H9 (cell line): ENCODE results near the gene PRDM2. TPM values are rescaled to one million over a fixed set of nuclear protein-coding genes. Genes with fewer than 3 reads are reported as not detected.

Source experiments
- DNase-seq: peaks from one replicate; pipeline ENCODE4 v3.0.0-alpha.2; 2017
- H2AFZ ChIP-seq: one replicate; pipeline ENCODE4 v1.6.1; 2013; ENCODE audit warnings: mild to moderate bottlenecking, low read length, control low read depth, moderate library complexity
- H2AK5ac ChIP-seq: 2 replicates; pipeline ENCODE4 v1.6.1; 2013; ENCODE audit warnings: low read length, control low read depth, mixed read lengths; ENCODE audit not compliant: insufficient read length
- H2BK120ac ChIP-seq: one replicate; pipeline ENCODE4 v1.6.1; 2013; ENCODE audit warnings: low read depth, mild to moderate bottlenecking, low read length, control low read depth, inconsistent platforms; ENCODE audit not compliant: poor library complexity, severe bottlenecking
- H2BK12ac ChIP-seq: 2 replicates; pipeline ENCODE4 v1.6.1; 2013; ENCODE audit warnings: low read length, control low read depth, mixed read lengths, low read depth; ENCODE audit not compliant: insufficient read length
- H2BK15ac ChIP-seq: 2 replicates; pipeline ENCODE4 v1.6.1; 2013; ENCODE audit warnings: low read depth, low read length, control low read depth
- H2BK20ac ChIP-seq: one replicate; pipeline ENCODE4 v1.6.1; 2013; ENCODE audit warnings: low read depth, mild to moderate bottlenecking, low read length, control low read depth, inconsistent platforms; ENCODE audit not compliant: poor library complexity, severe bottlenecking
- H2BK5ac ChIP-seq: 2 replicates; pipeline ENCODE4 v1.6.1; 2013; ENCODE audit warnings: low read length, control low read depth, mixed read lengths; ENCODE audit not compliant: insufficient read length
- H3K14ac ChIP-seq: 2 replicates; pipeline ENCODE4 v1.6.1; 2013; ENCODE audit warnings: low read length, control low read depth; ENCODE audit not compliant: insufficient read depth
- H3K18ac ChIP-seq: 2 replicates; pipeline ENCODE4 v1.6.1; 2013; ENCODE audit warnings: low read depth, mild to moderate bottlenecking, mixed read lengths, low read length, control low read depth; ENCODE audit not compliant: insufficient read length
- H3K23ac ChIP-seq: 2 replicates; pipeline ENCODE4 v1.6.1; 2013; ENCODE audit warnings: low read length, control low read depth, mixed read lengths, low read depth; ENCODE audit not compliant: insufficient read length
- H3K23me2 ChIP-seq: 2 replicates; pipeline ENCODE4 v1.6.1; 2013; ENCODE audit warnings: low read depth, mild to moderate bottlenecking, mixed read lengths, low read length, control low read depth; ENCODE audit not compliant: insufficient read length, poor library complexity, severe bottlenecking
- H3K27ac ChIP-seq: 2 replicates; pipeline ENCODE4 v1.5.1; 2013; ENCODE audit warnings: low read length, control low read depth, mixed read lengths, low read depth; ENCODE audit not compliant: insufficient read length
- H3K27me3 ChIP-seq: 2 replicates; pipeline ENCODE4 v1.6.1; 2013; ENCODE audit warnings: low read length, control low read depth, inconsistent platforms; ENCODE audit not compliant: insufficient read depth
- H3K4ac ChIP-seq: 2 replicates; pipeline ENCODE4 v1.6.1; 2013; ENCODE audit warnings: low read depth, mild to moderate bottlenecking, control low read depth, inconsistent platforms, low read length, moderate library complexity
- H3K4me1 ChIP-seq: 2 replicates; pipeline ENCODE4 v1.6.1; 2013; ENCODE audit warnings: low read length, control low read depth, inconsistent platforms; ENCODE audit not compliant: insufficient read depth
- H3K4me2 ChIP-seq: 2 replicates; pipeline ENCODE4 v1.6.1; 2013; ENCODE audit warnings: low read length, control low read depth, mixed read lengths; ENCODE audit not compliant: insufficient read length, insufficient read depth
- H3K56ac ChIP-seq: 2 replicates; pipeline ENCODE4 v1.6.1; 2013; ENCODE audit warnings: low read depth, mild to moderate bottlenecking, mixed read lengths, low read length, control low read depth; ENCODE audit not compliant: insufficient read length
- H3K79me1 ChIP-seq: 2 replicates; pipeline ENCODE4 v1.6.1; 2013; ENCODE audit warnings: low read depth, mild to moderate bottlenecking, moderate library complexity, low read length, control low read depth, inconsistent platforms; ENCODE audit not compliant: insufficient read depth, poor library complexity, severe bottlenecking
- H3K79me2 ChIP-seq: 2 replicates; pipeline ENCODE4 v1.6.1; 2013; ENCODE audit warnings: low read length, control low read depth, inconsistent platforms; ENCODE audit not compliant: insufficient read depth
- H3K9ac ChIP-seq: 2 replicates; pipeline ENCODE4 v1.6.1; 2013; ENCODE audit warnings: low read length, control low read depth, mixed read lengths; ENCODE audit not compliant: insufficient read length; ENCODE audit errors: extremely low read depth
- H3K9me3 ChIP-seq: one replicate; pipeline ENCODE4 v1.6.1; 2013; ENCODE audit warnings: low read depth, low read length, inconsistent platforms; ENCODE audit not compliant: control insufficient read depth
- H3T11ph ChIP-seq: one replicate; pipeline ENCODE4 v1.6.1; 2013; ENCODE audit warnings: mild to moderate bottlenecking, low read length, control low read depth, inconsistent platforms
- H4K20me1 ChIP-seq: one replicate; pipeline ENCODE4 v1.6.1; 2013; ENCODE audit not compliant: control insufficient read depth, insufficient read length, insufficient read depth
- H4K5ac ChIP-seq: 2 replicates; pipeline ENCODE4 v1.6.1; 2013; ENCODE audit warnings: low read depth, mild to moderate bottlenecking, mixed read lengths, low read length, control low read depth; ENCODE audit not compliant: insufficient read length
- H4K8ac ChIP-seq: replicated peaks from 2 replicates; pipeline ENCODE4 v1.6.1; 2013; ENCODE audit warnings: low read length, control low read depth, mixed read lengths, low read depth; ENCODE audit not compliant: insufficient read length
- H4K91ac ChIP-seq: 2 replicates; pipeline ENCODE4 v1.6.1; 2013; ENCODE audit warnings: low read depth, mild to moderate bottlenecking, moderate library complexity, mixed read lengths, low read length, control low read depth; ENCODE audit not compliant: insufficient read length
- H3K27ac Mint-ChIP-seq, 3 experiments: 2 replicates in 2 of 3; 3 replicates in 1 of 3; pipeline ENCODE4 v1.8.0; 2020 to 2021; ENCODE audit warnings: mixed read lengths in 3 of 3, mild to moderate bottlenecking in 1 of 3, moderate library complexity in 1 of 3
- H3K27me3 Mint-ChIP-seq: 2 replicates; pipeline ENCODE4 v1.8.0; 2021; ENCODE audit warnings: low read depth, mild to moderate bottlenecking, moderate library complexity, mixed read lengths
- H3K36me3 Mint-ChIP-seq, 3 experiments: 2 replicates in 2 of 3; 3 replicates in 1 of 3; pipeline ENCODE4 v1.8.0; 2020 to 2021; ENCODE audit warnings: low read depth in 3 of 3, mixed read lengths in 3 of 3; ENCODE audit not compliant: insufficient read depth in 1 of 3
- H3K4me1 Mint-ChIP-seq, 2 experiments: 2 replicates each; pipeline ENCODE4 v1.8.0; 2020; ENCODE audit warnings: mixed read lengths in 2 of 2
- H3K4me3 Mint-ChIP-seq, 2 experiments: 2 replicates in 1 of 2; 3 replicates in 1 of 2; pipeline ENCODE4 v1.8.0; 2020 to 2021; ENCODE audit warnings: mild to moderate bottlenecking in 2 of 2, mixed read lengths in 2 of 2, moderate library complexity in 1 of 2
- H3K9me3 Mint-ChIP-seq, 2 experiments: 2 replicates in 1 of 2; 3 replicates in 1 of 2; pipeline ENCODE4 v1.8.0; 2020; ENCODE audit warnings: mild to moderate bottlenecking in 2 of 2, mixed read lengths in 2 of 2, moderate library complexity in 1 of 2
- WGBS: extraction: QIAGEN DNeasy Blood & Tissue Kit; methylation state at CpG from one replicate; pipeline ENCODE4 v1.1.7; 2013; ENCODE audit warnings: missing lambda C conversion rate, low lambda C conversion rate, mixed read lengths; ENCODE audit not compliant: insufficient read length; ENCODE audit errors: extremely low coverage; 5-methylcytosine and 5-hydroxymethylcytosine counted together
- total RNA-seq: library from RNA; stranded (reverse); gene quantifications from 2 replicates; pipeline ENCODE4 v1.2.1, GENCODE V29; 2021
- TF ChIP-seq, protein P1 (sequence below): fragments of 200-600 bp; sonication (generic); conservative IDR thresholded peaks from 3 replicates; pipeline ENCODE4 v1.8.0; 2021; ENCODE audit warnings: antibody characterized with exemption, mild to moderate bottlenecking

PRDM2 gene
- total RNA-seq, 1 experiment from 2014 or later = 24.5 TPM

DNA sequence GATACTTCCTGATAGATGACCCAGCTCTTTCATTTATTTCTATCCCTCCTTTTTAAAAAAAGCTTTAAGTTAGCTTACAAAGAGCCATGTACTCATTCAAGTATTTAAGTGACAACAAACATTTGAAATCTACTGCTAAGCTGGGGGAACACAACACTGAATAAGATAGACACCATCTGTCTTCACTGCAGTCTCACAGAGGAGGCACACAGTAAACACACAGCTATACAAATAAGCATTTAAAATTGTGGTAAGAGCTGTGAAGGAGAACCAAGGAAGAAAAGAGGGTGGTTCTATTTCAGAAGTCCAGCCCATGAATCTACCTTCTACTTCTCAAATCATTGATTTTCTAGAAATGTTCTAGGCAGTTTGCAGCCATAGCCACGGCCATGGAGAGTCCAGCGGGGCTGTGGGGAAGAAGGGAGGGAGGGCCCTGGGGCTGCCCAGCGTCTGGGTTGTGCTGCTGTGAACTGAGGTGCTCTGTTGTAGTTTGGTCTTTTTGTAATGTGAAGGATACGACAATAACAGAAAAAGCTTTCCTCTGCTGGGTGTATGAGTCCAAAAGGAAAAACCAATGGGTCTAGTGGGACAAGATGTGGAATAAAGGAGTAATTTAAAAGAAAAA lies 28.2 kb downstream of the PRDM2 start:
- Histone ChIP-seq H2BK12ac (no peak overlapping the region), H2AFZ (no peak overlapping the region), H3K14ac (no peak overlapping the region), H3T11ph (no peak overlapping the region), H3K9ac (no peak overlapping the region), H4K91ac (no peak overlapping the region), H2BK15ac (no peak overlapping the region), H3K79me1 (no peaks in the 10 kb centered on the region), H4K5ac (no peak overlapping the region), H2BK5ac (no peak overlapping the region), H2BK20ac (no peak overlapping the region), H3K79me2 (no peaks in the 10 kb centered on the region), H4K8ac (no peak overlapping the region), H2AK5ac (no peak overlapping the region), H3K23ac (no peak overlapping the region), H4K20me1 (no peaks in the 10 kb centered on the region), H3K56ac (no peak overlapping the region), H2BK120ac (no peak overlapping the region), H3K27me3 (peaks cover 10% of the 10 kb centered on the region), H3K4me2 (no peak overlapping the region), H3K27ac (no peak overlapping the region), H3K4ac (no peak overlapping the region), H3K18ac (no peak overlapping the region), H3K4me1 (no peaks in the 10 kb centered on the region), H3K23me2 (no peaks in the 10 kb centered on the region), H3K9me3 (no peaks in the 10 kb centered on the region)
- peaks cover 61% of the 10 kb centered on the region for H3K27me3 Mint-ChIP-seq
- WGBS = no CpG with 5 or more reads among the region's 4 CpGs
- TF ChIP-seq, protein P1, sequence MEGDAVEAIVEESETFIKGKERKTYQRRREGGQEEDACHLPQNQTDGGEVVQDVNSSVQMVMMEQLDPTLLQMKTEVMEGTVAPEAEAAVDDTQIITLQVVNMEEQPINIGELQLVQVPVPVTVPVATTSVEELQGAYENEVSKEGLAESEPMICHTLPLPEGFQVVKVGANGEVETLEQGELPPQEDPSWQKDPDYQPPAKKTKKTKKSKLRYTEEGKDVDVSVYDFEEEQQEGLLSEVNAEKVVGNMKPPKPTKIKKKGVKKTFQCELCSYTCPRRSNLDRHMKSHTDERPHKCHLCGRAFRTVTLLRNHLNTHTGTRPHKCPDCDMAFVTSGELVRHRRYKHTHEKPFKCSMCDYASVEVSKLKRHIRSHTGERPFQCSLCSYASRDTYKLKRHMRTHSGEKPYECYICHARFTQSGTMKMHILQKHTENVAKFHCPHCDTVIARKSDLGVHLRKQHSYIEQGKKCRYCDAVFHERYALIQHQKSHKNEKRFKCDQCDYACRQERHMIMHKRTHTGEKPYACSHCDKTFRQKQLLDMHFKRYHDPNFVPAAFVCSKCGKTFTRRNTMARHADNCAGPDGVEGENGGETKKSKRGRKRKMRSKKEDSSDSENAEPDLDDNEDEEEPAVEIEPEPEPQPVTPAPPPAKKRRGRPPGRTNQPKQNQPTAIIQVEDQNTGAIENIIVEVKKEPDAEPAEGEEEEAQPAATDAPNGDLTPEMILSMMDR = no peak
- H3K4me1 Mint-ChIP-seq = peaks cover 7 to 14% of the 10 kb centered on the region in 2 experiments; a peak in 3 of 4 replicates
- H3K9me3 Mint-ChIP-seq = no peaks in the 10 kb centered on the region
- no peak overlapping the region for H3K27ac Mint-ChIP-seq
- DNase-seq = no peak
- H3K36me3 Mint-ChIP-seq = no peaks in the 10 kb centered on the region; a peak in 1 of 7 replicates
- H3K4me3 Mint-ChIP-seq = no peak overlapping the region
